Measurements from ENCODE around the gene TMED1. TPM values are rescaled to one million over a fixed set of nuclear protein-coding genes. Genes with fewer than 3 reads are reported as not detected.

The TMED1 gene
- total and polyA plus RNA-seq, 2 of the 8 experiments (the other 6 are each of a cell fraction or from before 2014, with no cell fraction given): 26.9 to 31.9 TPM

DNA sequence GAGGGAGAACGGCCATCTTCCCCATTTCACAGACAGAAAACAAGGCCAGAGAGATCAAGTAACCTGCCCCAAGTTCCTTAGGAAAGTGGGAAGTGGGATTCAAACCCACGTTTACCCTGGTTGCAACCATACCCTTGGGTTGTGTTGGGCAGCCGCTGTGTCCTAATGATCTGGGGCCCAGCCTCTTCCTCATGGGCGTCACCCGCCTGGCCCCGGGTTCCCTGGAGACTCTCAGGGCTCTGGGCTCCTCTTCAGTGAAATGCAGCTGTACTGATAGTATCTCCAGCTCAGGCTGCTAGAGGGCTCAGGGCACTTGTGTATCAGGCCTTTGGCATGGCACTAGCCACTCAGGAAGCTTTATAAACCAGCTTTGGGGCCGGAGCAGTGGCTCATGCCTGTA, 9.8 kb downstream of the TMED1 start (continued):
- TF ChIP-seq, protein P1, sequence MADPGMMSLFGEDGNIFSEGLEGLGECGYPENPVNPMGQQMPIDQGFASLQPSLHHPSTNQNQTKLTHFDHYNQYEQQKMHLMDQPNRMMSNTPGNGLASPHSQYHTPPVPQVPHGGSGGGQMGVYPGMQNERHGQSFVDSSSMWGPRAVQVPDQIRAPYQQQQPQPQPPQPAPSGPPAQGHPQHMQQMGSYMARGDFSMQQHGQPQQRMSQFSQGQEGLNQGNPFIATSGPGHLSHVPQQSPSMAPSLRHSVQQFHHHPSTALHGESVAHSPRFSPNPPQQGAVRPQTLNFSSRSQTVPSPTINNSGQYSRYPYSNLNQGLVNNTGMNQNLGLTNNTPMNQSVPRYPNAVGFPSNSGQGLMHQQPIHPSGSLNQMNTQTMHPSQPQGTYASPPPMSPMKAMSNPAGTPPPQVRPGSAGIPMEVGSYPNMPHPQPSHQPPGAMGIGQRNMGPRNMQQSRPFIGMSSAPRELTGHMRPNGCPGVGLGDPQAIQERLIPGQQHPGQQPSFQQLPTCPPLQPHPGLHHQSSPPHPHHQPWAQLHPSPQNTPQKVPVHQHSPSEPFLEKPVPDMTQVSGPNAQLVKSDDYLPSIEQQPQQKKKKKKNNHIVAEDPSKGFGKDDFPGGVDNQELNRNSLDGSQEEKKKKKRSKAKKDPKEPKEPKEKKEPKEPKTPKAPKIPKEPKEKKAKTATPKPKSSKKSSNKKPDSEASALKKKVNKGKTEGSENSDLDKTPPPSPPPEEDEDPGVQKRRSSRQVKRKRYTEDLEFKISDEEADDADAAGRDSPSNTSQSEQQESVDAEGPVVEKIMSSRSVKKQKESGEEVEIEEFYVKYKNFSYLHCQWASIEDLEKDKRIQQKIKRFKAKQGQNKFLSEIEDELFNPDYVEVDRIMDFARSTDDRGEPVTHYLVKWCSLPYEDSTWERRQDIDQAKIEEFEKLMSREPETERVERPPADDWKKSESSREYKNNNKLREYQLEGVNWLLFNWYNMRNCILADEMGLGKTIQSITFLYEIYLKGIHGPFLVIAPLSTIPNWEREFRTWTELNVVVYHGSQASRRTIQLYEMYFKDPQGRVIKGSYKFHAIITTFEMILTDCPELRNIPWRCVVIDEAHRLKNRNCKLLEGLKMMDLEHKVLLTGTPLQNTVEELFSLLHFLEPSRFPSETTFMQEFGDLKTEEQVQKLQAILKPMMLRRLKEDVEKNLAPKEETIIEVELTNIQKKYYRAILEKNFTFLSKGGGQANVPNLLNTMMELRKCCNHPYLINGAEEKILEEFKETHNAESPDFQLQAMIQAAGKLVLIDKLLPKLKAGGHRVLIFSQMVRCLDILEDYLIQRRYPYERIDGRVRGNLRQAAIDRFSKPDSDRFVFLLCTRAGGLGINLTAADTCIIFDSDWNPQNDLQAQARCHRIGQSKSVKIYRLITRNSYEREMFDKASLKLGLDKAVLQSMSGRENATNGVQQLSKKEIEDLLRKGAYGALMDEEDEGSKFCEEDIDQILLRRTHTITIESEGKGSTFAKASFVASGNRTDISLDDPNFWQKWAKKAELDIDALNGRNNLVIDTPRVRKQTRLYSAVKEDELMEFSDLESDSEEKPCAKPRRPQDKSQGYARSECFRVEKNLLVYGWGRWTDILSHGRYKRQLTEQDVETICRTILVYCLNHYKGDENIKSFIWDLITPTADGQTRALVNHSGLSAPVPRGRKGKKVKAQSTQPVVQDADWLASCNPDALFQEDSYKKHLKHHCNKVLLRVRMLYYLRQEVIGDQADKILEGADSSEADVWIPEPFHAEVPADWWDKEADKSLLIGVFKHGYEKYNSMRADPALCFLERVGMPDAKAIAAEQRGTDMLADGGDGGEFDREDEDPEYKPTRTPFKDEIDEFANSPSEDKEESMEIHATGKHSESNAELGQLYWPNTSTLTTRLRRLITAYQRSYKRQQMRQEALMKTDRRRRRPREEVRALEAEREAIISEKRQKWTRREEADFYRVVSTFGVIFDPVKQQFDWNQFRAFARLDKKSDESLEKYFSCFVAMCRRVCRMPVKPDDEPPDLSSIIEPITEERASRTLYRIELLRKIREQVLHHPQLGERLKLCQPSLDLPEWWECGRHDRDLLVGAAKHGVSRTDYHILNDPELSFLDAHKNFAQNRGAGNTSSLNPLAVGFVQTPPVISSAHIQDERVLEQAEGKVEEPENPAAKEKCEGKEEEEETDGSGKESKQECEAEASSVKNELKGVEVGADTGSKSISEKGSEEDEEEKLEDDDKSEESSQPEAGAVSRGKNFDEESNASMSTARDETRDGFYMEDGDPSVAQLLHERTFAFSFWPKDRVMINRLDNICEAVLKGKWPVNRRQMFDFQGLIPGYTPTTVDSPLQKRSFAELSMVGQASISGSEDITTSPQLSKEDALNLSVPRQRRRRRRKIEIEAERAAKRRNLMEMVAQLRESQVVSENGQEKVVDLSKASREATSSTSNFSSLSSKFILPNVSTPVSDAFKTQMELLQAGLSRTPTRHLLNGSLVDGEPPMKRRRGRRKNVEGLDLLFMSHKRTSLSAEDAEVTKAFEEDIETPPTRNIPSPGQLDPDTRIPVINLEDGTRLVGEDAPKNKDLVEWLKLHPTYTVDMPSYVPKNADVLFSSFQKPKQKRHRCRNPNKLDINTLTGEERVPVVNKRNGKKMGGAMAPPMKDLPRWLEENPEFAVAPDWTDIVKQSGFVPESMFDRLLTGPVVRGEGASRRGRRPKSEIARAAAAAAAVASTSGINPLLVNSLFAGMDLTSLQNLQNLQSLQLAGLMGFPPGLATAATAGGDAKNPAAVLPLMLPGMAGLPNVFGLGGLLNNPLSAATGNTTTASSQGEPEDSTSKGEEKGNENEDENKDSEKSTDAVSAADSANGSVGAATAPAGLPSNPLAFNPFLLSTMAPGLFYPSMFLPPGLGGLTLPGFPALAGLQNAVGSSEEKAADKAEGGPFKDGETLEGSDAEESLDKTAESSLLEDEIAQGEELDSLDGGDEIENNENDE (IDR thresholded peaks at IDR 0.05; ENCODE audit: insufficient replicate concordance, low read length): no peak
- TF ChIP-seq NRF1 (IDR thresholded peaks at IDR 0.05; ENCODE audit: low read depth, low read length) (no peak), EZH2 (IDR thresholded peaks at IDR 0.05; ENCODE audit: low read depth, low read length, severe bottlenecking) (no peak), TBP (IDR thresholded peaks at IDR 0.05; ENCODE audit: low read depth, low read length) (no peak), TCF12 (IDR thresholded peaks at IDR 0.05; ENCODE audit: low read depth, low read length) (no peak), PHF8 (conservative IDR thresholded peaks at IDR 0.05; ENCODE audit: low read depth, low read length) (no peak)
- TF ChIP-seq, protein P2, sequence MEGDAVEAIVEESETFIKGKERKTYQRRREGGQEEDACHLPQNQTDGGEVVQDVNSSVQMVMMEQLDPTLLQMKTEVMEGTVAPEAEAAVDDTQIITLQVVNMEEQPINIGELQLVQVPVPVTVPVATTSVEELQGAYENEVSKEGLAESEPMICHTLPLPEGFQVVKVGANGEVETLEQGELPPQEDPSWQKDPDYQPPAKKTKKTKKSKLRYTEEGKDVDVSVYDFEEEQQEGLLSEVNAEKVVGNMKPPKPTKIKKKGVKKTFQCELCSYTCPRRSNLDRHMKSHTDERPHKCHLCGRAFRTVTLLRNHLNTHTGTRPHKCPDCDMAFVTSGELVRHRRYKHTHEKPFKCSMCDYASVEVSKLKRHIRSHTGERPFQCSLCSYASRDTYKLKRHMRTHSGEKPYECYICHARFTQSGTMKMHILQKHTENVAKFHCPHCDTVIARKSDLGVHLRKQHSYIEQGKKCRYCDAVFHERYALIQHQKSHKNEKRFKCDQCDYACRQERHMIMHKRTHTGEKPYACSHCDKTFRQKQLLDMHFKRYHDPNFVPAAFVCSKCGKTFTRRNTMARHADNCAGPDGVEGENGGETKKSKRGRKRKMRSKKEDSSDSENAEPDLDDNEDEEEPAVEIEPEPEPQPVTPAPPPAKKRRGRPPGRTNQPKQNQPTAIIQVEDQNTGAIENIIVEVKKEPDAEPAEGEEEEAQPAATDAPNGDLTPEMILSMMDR (IDR thresholded peaks at IDR 0.05; ENCODE audit: control extremely low read depth in 1 of 3, insufficient read depth in 1 of 3, low read depth in 1 of 3, low read length in 3 of 3): no peak
